HL-60 (cell line): ENCODE results near the gene INKA2.

Experiments used
- CTCF ChIP-seq: IDR thresholded peaks from one replicate; pipeline ENCODE4 v1.5.1; 2011; ENCODE audit warnings: low read length, control low read depth, inconsistent platforms; ENCODE audit not compliant: insufficient read depth
- POLR2AphosphoS5 ChIP-seq: IDR thresholded peaks from 2 replicates; pipeline ENCODE4 v1.6.1; 2012; ENCODE audit warnings: low read depth
- REST ChIP-seq: IDR thresholded peaks from 2 replicates; pipeline ENCODE4 v1.6.1; 2012; ENCODE audit warnings: low read depth; ENCODE audit not compliant: insufficient replicate concordance
- SPI1 ChIP-seq: IDR thresholded peaks from 2 replicates; pipeline ENCODE4 v1.6.1; 2012; ENCODE audit warnings: low read depth, mild to moderate bottlenecking, borderline replicate concordance

GRCh38 chr1:111717450-111717849 is 21.7 kb downstream of the INKA2 start:
- TF ChIP-seq CTCF (no peak), POLR2AphosphoS5 (no peak), SPI1 (no peak), REST (no peak)
